Fibroblast of skin of right biceps (primary cell): ENCODE data around the gene TIGD4.
A peak's percentile ranks its signal among the peaks of the same experiment; 100 is the strongest.
"Not testable (repeated sequence)": the region's sequence is repeated elsewhere in the genome, so short reads cannot be mapped to it uniquely, and the experiment has no call there.

Source experiments
- DNase-seq: peaks from one replicate; pipeline ENCODE4 v3.0.0-alpha.2; 2013

Gene TIGD4

DNA sequence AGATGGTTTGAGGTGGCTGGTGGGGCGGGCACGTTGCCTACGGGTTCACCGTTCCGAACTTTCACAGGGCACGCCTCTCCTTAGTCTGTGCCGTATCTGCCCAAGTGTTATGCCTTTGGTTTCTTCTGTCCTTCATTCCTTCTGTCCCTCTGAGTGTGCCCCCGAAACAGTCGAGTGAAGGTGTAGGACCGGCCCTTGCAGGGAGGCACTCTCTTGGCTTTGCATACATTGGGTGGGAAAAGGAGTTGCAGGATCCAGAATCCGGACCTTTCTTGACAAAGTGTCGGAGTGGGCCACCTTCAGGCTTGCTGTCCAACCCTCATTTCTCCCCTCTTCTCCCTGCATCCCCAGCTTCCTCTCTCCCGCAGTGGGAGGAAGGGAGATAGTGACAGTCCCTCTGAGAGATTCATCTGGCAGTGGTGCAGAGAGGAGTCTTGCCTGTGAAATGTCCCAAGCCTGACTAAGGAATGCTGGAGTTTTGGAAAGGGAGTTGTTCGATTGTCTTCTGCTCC lies 793 bp upstream of the TIGD4 start:
- peak; percentile 33 for DNase-seq

DNA sequence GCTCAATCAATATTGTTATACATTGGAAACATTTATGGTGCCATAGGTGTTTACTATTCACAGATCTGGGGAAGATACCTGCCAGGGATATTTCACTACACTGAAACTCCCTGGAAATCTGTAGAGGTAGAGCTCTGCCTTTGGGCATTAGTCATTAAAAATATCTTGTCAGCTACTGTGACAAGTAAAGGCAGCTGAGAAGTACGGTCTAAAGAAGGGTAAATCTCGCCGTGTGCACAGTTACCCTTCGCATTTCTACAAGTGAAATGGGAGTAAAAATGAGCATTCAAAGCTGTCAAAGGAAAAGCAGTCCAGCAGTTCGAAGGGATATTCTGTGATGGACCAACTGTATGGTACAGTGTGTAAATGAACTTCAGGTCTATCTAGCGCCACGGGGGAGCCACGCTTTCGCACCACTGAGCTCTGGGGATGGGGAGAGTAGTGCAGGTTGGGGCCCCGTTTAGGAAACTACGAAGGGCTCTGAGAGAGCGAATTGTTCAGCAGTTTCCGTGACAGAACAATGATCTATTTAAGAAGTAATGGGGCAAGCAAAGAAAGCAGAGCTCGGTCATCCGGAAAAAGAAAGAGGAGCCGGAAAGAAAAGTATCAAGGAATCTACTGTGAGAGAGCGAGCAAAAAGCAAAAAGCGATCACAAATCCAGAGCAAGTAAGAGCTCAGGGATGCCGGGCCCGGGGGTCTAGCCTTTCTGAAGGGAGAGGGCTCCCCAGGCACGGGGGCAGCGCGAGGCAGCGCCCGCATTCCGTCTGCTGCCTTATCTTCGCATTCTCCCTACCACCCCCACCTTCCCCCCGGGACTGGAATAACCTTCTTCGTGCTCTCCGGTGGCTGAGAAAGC lies 646 bp downstream of the TIGD4 start:
- peak; percentile 11 for DNase-seq

DNA sequence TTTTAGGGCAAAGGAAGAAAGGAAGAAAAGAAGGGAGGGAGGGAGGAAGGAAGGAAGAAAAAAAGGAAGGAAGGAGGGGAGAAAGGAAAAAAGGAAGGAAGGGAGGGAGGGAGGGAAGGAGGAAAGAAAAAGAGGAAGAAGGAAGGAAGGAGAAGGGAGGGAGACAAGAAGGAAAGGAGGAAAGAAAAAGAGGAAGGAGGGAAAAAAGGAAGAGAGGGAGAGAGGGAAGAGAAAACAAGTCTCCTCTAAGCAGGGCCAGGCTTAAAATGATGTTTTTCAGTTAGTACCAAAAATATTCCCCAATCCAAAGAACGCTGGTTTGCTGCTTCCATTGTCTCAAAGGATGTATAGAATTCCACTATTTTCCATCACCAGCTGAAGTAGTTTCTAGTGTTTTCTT lies 2.0 kb downstream of the TIGD4 start:
- DNase-seq: no peak

DNA sequence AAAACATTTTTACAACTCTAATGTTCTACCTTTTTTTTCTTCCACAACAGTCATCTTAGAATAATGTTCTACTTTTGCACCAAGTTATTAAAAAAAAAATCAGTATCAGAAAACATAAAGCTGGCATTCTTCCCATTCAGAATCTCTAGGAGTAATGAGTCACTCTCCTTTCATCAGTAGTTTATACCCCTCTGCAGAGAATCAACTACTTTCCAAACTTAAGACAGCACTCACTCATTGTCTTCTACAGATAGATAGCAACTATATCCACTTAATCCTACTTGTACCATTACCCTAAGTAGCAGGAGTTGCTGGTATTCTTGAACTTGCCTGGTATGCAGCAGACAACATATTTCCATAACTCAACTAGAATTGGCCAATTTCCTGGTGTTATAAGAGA lies 3.2 kb downstream of the TIGD4 start:
- peak; percentile 11 for DNase-seq

DNA sequence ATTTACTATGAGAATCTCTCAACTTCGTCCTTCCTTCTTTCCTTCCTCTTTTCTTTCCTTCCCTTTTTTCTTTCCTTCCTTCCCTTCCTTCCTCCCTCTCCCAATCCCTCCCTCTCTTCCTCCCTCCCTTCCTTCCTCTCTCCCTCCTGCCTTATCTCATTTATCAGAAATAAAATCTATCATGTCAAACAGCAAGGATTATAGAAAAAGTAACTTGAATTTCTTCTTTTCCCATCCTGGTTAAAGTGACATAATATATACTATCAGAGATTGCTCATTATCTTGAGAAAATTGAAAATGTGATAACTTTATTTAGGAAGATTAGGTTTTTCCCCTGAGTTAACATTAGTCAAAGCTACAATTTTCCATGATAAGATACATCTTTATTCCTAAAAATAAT lies 5.6 kb downstream of the TIGD4 start:
- no peak for DNase-seq

DNA sequence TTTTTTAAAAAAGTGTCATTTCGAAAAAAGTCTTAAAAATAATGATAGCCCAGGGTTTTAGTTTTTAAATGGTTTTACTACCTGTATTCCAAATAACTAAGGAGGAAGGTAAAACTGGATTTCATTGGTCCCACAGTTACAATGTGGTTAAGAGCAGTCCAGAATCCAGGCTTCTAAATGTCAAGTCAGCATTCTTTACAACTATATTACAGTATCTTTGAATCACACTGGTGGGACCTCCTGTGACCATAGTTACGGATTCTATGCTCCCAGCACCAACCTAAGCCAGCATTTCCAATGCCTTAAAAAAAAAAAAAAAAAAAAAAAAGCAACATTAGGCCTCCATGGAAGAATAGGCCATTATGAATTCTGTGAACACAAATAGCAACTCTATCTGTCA lies 6.2 kb downstream of the TIGD4 start:
- DNase-seq: no peak

DNA sequence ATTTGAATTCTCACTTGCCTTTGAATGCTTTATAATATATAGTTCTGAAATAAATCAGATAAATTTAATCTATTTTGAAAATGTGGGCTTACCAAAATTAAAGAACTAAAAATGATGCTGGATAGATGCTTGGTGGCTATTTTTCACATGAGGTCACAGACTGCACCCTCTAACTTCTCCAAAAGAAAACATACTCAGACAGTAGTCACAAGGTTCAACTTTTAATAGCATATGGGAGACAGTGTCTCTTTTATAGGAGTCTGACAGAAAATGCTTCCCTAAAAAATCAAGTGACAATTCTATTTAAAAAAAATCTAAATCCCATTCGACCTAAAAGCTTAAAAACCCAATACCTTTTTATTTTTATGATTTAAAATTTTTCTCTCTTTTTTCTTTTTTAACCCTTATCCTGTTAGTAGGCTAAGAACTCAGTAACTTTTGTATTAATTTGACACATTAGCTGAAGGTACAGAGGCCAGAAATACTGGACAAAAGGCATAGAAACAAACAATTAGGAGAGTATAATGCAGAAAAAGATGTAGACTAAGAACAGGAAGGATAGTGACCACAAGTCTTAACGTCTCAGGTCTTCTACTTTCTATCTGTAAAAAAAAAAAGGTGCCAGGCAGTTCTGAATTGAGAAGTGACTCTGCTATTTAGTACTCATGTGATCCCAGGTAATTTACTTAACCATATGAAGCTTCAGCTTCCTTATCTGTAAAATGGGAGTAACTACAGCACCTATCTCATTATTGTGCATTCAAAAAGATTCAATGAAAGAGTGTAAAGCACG lies 7.6 kb downstream of the TIGD4 start:
- no peak for DNase-seq

DNA sequence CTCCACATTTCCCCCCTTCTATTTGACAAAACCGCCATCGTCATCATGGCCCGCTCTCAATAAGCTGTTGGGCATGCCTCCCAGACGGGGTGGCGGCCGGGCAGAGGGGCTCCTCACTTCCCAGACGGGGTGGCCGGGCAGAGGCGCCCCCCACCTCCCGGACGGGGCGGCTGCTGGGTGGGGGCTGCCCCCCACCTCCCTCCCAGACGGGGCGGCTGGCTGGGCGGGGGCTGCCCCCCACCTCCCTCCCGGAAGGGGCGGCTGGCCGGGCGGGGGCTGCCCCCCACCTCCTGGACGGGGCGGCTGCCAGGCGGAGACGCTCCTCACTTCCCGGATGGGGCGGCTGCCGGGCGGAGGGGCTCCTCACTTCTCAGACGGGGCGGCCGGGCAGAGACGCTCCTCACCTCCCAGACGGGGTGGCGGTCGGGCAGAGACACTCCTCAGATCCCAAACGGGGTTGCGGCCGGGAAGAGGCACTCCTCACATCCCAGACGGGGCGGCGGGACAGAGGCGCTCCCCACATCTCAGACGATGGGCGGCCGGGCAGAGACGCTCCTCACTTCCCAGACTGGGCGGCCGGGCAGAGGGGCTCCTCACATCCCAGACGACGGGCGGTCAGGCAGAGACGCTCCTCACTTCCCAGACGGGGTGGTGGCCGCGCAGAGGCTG lies 14.3 kb downstream of the TIGD4 start:
- not testable (repeated sequence) for DNase-seq

DNA sequence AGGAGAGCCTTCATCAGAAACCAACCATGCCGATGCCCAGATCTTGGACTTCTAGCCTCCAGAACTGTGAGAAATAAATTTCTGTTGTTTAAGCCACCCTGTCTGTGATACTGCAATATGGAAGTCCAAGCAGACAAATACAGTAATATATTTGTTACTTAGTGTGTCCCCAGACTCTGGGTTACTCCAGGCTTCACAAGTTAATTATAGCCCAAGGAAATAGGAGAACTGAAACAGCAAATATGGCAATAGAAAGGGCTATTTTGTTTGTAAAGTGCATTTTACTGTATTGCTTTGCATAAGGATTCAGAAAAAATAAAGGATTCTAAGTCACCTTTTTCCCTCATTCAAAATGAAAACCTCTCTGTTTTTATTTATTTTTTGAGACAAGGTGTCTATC lies 15.7 kb downstream of the TIGD4 start:
- DNase-seq: no peak

DNA sequence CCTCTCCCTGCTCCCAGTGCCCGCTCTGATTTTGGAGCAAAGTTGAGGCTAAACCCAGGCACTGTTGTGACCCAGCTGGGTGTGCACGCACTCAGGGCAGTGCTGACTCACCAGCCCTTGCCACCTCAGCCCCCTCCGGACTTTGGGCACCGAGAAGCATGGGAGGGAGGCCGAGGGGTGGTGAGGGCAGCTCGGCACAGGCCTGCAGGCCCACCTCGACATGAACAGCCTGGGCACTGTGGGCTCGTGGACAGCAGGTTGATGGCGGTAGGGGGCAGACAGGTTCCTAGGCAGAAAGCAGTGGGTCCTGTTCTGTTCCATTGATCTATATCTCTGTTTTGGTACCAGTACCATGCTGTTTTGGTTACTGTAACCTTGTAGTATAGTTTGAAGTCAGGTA lies 30.9 kb downstream of the TIGD4 start:
- DNase-seq: no peak

DNA sequence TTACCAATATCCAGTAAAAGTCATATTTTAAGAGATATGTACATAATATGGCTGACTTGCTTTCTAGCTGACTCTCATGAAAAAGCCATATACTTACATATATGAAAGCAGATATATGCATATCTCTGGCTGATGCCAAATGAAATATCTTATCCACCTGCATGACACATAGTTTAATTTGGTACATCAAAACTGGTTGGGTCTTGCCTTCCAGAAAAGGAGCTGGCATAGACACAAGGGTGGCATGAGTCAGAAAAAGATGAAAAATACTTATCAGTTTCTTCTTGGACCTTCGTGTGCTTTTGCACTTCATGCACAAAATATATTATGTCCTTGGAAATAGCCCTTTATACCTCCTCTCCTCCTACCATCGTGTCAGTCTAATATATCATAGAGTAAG lies 32.1 kb downstream of the TIGD4 start:
- DNase-seq: no peak

DNA sequence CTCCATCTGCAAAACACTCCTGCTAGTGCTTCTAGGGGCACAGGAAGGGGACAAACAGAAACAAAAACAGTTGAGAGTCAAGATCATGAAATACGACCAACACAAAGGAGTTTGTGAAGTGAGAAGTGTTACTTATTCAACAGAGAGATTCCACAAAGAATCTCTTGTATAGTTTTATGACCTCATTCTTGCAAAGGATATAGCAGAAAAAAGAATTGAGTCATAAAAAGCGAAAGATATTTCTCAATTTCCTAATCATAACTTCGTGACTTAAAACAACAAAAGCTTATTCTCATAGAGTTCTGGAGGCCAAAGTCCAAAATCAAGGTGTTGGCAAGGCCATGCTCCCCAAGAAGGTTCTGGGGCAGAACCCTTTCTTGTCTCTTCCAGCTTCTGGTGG lies 40.7 kb downstream of the TIGD4 start:
- no peak for DNase-seq

DNA sequence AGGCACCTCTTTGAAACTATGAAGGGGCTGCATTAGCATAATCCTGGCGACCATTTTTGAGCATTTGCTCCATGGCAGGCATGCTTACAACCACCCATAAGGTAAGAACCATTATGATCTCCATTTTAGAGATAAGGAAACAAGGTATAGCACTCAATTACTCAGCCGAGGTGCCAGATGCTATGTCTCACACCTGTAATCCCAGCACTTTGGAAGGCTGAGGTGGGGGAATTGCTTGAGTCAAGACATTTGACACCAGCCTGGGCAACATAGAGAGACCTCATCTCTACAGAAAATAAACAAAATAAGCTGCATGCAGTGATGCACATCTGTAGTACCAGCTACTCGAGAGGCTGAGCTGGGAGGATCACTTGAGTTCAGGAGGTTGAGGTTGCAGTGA lies 43.6 kb downstream of the TIGD4 start:
- DNase-seq: no peak

DNA sequence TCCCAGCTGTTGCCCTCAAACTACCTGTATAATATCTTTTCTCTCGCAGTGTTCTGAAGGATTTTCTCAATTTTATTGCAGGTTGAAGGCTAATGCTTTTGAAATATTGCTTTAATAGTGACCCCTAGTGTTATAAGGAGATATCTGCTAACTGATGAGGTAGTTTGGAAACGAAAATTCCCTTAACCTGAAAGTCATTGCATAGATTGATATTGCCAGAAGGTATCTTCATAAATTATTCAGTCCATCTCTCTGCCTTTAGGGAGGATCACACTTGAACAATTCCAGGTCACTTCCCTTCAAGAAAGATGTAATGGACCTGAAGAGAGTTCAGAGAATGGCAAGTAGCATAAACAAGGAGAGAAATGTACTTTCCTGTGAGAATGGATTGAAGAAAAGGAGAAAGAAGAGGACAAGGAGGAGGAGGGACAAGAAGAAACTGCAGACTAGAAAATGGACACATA lies 44.1 kb downstream of the TIGD4 start:
- DNase-seq: peak; percentile 26

DNA sequence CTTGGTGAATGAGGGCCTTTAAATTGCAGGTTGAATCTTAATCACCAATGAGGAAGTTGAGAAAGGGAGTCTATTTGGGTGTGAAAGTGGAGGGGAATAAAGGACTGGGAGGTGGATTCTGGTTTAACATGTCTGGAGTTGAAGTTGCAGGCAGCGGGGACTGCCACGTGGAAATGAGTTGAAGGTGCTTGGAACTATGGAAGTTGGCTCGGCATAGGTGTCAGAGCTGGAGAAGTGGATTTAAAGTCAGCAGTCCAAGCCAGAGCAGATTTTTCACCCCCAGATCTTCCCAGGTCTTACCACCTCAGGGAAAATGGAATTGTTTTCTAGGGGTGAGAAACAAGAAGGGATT lies 44.9 kb downstream of the TIGD4 start:
- DNase-seq: no peak

DNA sequence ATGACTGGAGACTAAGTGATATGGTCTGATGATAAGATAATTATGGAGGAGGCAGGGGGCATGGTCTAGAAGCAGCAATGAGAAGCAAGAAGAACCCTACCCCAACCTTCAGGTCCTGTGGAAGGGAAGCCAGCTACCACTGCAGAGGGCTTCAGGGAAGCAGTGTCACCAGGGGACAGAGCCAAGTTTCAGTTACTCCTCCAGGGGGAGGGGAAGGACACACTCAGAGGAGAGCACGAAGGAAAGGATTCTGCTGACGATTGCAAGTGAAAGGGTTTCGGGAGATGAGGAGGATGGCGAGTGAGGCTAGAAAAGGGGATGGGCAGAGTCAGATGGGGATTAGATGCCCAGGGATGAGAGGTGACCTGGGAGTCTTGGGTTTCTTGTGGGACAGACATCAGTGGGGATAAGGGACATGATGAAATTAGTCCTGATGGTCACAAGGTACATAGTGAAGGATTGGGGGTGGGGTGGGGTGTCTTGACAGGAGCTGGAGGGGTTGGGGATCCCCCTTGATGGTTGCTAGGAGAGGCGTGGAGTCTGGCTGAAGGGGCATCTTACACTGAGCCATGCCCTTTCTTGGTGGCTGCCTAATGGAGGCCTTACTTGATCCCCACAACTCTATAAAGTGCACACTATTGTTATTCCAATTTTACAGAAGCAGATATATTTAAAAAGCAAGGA lies 45.4 kb downstream of the TIGD4 start:
- no peak for DNase-seq

DNA sequence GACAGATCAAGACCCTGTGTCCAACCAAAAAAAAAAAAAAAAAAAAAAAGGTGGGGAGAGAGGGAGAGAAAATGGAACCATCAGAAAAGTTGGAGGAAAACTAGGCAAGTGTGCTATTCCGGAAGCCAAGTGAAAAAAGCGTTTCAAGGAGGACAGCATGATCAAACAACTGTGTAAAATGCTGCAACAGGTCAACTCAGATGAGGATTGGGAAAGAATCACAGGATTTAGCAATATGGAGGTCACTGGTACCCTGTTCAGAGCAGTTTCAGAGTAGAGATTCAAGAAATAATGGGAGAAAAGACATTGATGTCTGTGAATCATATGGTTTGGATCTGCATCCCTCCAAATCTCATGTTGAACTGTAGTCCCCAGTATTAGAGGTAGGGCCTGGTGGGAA lies 47.5 kb downstream of the TIGD4 start:
- DNase-seq: no peak

DNA sequence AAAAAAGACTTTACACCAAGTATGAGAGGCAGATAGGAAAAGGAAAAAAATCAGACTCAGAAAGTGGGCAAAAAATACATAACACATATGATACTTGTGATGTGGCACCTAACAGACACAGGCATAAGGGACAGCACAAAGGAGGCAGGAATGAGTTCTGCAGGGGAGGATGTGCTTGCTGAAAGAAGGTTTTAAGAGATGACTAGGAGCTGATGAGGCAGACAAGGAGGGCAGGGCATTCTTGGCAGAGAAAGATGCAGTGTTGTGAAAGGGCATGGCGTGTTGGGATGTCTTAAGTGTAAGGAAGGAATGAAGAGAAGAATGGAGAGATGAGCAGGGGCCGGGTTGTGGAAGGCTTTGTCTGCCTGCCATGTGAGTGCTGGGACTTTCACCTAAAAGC lies 50.1 kb downstream of the TIGD4 start:
- peak; percentile 14 for DNase-seq

DNA sequence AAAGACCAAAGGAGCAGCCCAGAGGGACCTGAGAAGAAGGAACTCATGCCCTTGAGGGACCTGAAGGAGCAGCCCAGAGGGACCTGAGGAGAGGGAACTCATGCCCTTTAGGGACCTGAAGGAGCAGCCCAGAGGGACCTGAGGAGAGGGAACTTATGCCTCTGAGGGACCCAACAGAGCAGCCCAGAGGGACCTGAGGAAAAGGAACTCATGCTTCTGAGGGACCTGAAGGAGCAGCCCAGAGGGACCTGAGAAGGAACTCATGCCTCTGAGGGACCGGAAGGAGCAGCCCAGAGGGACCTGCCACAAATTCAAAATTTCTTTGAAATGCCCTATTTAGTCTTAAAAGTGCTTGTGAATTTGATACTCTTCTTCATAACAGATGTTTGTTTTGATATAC lies 51.2 kb downstream of the TIGD4 start:
- no peak for DNase-seq

DNA sequence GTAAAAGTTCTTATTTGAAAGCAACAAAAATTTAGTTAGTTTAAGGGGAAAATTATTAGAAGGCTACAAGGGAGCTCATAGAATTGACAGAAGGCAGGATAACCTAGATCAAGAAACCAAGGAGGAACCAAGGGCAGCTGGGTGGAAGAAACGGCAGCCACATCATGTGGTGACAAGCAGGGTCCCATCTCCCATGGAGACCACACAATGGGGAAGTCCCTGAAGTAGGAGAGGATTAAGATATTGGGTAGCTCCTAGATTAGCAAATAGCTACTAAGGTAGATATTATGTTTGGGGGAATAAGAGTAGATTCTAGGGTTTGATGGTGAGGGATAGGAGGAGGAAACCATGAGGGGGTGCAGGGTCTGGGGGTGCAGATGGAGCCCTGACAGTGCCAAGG lies 51.7 kb downstream of the TIGD4 start:
- DNase-seq: no peak

DNA sequence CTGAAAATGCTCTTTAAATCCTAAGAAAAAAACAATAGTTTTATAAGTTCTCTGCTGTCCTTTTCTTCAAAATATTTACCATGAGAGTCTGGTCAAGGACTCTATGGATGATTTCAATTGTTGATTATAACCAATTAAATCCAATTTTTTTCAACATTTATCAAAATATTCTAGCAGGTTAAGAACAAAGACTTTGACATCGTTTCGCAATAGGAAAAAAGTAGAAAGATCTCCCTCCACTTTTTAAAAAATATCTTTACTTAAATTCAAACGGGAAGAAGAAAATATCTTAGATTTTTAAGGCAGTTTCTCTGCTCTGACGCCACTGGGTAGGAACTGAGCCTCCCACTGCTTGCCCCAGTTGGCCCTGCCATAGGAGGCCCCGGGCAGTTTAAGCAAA lies 55.0 kb downstream of the TIGD4 start:
- no peak for DNase-seq

DNA sequence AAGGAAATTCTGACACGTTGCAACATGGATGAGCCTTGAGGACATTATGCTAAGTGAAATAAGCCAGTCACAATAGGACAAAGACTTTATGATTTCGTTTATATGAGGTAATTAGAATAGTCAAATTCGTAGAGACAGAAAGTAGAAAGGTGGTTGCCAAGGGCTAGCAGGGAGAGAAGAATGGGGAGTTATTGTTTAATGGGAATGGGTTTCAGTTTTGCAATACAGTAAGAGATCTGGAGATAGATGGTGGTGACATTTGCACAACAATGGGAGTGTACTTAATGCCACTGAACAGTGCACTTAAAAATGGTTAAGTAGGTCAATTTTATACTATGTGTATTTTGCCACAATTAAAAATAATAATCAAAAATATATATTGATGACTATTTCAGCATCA lies 56.3 kb downstream of the TIGD4 start:
- no peak for DNase-seq
